ENCODE measurements around the gene GGT6.

DNA sequence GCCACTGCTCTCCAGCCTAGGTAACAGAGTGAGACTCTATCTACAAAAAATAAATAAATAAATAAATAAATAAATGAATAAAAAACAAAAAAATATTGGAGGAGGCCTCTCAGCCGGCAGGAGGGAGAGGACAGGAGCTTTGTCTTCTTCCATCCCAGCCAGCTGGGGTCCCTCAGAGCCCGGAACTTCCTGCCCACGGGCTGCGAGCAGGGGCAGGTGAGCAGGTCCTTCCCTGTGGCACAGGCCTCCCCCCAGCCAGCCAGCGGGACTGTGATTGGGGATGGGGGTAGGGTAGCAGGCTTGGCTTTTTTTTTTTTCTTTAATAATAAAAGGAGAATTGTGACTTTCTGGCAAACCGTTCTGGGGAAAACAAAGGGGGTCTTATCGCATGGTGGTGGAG lies 34.0 kb upstream of the GGT6 start:
- TF ChIP-seq POLR2AphosphoS5 (IDR thresholded peaks at IDR 0.05; ENCODE audit: low read depth, low read length) (no peak), POLR2A (IDR thresholded peaks at IDR 0.05; ENCODE audit: low read depth, low read length) (no peak)
